SK-N-MC (cell line): ENCODE results near the gene GRB14.

ENCODE experiments used
- EZH2 ChIP-seq: fragments of 200-600 bp; sonication (generic); IDR thresholded peaks from one replicate; pipeline ENCODE4 v1.6.1; 2017; ENCODE audit warnings: antibody characterized with exemption
- POLR2AphosphoS5 ChIP-seq: IDR thresholded peaks from 2 replicates; pipeline ENCODE4 v1.6.1; 2012; ENCODE audit warnings: mild to moderate bottlenecking, low read depth, low read length, borderline replicate concordance

DNA sequence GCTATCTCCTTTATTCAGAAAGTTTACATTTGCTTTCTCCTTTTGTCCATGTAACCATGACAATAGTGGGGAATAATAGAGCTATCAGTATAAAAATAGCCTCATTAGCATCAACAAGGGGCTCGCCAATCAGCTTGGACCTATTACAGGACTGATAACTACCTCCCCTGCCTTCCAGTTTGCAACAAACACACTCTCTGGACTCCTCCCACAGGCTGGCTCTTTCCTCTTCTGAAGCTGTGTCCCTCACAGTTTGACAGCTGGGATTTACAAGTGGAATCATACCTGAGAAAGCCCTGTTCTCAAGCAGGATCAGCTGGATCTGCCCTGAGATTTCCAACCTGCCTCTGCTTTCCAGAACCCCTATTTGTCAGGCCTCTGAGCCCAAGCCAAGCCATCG lies 162.5 kb downstream of the GRB14 start:
- no peak for TF ChIP-seq EZH2
- TF ChIP-seq POLR2AphosphoS5 = no peak
